NT2/D1 (cell line): ENCODE results near the gene FAM174C.

ENCODE experiments used
- YY1 ChIP-seq: IDR thresholded peaks from 2 replicates; pipeline ENCODE4 v1.6.1; 2011; ENCODE audit not compliant: insufficient read length, insufficient read depth
- ZNF274 ChIP-seq: IDR thresholded peaks from 2 replicates; pipeline ENCODE4 v1.6.1; 2011; ENCODE audit warnings: mild to moderate bottlenecking, low read depth, low read length

- TF ChIP-seq YY1 (no peak), ZNF274 (no peak)
Observed at GRCh38 chr19:1325568-1326294, 50.4 kb downstream of the FAM174C start.
